ENCODE data around the gene BMPER. TPM values are rescaled to one million over a fixed set of nuclear protein-coding genes. Genes with fewer than 3 reads are reported as not detected.

The BMPER gene
- total RNA-seq, 1 donor from 2014 or later, result 5.2 TPM

DNA sequence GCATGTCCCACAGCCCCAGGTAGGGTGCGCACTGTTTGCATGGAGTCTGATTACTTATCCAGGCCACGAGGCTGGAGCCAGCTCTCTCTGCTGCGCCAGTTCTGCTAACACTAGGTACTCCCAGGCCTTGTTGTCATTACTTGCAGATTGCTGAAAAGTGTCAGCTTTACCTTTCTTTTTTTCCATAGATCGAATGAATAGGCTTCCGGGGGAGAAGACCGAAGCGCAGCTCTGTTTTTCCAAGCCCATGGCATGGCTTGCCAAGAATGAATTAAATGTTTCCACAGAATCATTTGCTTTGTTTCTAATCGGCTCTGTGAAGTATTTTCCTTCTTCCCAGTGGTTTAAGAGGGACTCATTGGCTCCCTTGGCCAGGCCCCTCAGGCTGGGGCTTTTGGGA, 285.8 kb downstream of the BMPER start:
- no peaks in the 10 kb centered on the region for H3K27me3 ChIP-seq
- no peak overlapping the region for H3K27ac ChIP-seq
- H3K4me3 ChIP-seq, result no peak overlapping the region
- H3K4me1 ChIP-seq, result no peaks in the 10 kb centered on the region
- no peak for TF ChIP-seq POLR2AphosphoS5 (IDR thresholded peaks at IDR 0.05; ENCODE audit: insufficient read depth in 1 of 2, low read depth in 1 of 2)
- TF ChIP-seq, protein P1, sequence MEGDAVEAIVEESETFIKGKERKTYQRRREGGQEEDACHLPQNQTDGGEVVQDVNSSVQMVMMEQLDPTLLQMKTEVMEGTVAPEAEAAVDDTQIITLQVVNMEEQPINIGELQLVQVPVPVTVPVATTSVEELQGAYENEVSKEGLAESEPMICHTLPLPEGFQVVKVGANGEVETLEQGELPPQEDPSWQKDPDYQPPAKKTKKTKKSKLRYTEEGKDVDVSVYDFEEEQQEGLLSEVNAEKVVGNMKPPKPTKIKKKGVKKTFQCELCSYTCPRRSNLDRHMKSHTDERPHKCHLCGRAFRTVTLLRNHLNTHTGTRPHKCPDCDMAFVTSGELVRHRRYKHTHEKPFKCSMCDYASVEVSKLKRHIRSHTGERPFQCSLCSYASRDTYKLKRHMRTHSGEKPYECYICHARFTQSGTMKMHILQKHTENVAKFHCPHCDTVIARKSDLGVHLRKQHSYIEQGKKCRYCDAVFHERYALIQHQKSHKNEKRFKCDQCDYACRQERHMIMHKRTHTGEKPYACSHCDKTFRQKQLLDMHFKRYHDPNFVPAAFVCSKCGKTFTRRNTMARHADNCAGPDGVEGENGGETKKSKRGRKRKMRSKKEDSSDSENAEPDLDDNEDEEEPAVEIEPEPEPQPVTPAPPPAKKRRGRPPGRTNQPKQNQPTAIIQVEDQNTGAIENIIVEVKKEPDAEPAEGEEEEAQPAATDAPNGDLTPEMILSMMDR (IDR thresholded peaks at IDR 0.05), result no peak
- no peak for TF ChIP-seq POLR2A (IDR thresholded peaks at IDR 0.05)
- no peak for DNase-seq (ENCODE audit: extremely low spot score in 2 of 2)
- no peaks in the 10 kb centered on the region for H3K9me3 ChIP-seq
- intact Hi-C loops (cut with DNase I), result no loop called here
- no peaks in the 10 kb centered on the region for H3K36me3 ChIP-seq

DNA sequence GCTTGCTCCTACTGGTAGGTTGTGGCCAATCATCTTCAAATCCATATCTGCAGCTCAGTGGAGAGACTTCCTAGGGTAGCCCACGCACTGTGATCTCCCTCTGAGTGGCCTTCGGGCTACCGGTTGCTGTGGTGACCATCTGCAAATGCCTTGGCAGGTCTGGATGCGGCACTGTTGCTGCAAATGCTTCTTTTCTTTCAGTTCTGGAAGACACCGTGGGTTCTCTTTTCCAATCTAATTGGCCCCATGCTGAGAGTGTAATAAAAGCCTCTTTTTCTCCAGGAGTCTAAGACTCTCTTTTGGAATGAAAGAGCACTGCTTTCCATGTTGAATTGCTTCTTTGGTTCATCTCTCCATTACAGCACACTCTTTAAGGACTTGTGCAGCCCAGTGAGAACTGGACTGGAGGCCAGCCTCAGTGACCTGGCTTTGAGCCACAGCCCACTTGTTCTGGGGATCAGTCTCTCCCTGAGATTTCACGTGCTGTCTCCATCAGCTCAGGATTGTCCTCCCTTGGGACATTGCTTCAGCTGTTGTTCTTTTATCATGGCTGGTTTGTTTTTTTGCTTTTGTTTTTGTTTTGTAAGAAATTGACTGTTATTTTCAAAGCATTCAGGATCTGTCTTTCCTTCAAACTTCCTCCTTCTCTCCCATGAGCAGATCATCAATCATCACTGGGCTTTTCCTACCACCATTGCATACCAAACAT, 286.6 kb downstream of the BMPER start:
- no peak overlapping the region for H3K4me3 ChIP-seq
- no peaks in the 10 kb centered on the region for H3K27me3 ChIP-seq
- DNase-seq (ENCODE audit: extremely low spot score in 2 of 2), result no peak
- H3K9me3 ChIP-seq, result no peaks in the 10 kb centered on the region
- TF ChIP-seq, protein P1 (IDR thresholded peaks at IDR 0.05), result no peak
- TF ChIP-seq POLR2A (IDR thresholded peaks at IDR 0.05), result no peak
- TF ChIP-seq POLR2AphosphoS5 (IDR thresholded peaks at IDR 0.05; ENCODE audit: insufficient read depth in 1 of 2, low read depth in 1 of 2), result no peak
- H3K36me3 ChIP-seq, result no peaks in the 10 kb centered on the region
- intact Hi-C loops (cut with DNase I), result no loop called here
- no peak overlapping the region for H3K27ac ChIP-seq
- H3K4me1 ChIP-seq, result no peaks in the 10 kb centered on the region

DNA sequence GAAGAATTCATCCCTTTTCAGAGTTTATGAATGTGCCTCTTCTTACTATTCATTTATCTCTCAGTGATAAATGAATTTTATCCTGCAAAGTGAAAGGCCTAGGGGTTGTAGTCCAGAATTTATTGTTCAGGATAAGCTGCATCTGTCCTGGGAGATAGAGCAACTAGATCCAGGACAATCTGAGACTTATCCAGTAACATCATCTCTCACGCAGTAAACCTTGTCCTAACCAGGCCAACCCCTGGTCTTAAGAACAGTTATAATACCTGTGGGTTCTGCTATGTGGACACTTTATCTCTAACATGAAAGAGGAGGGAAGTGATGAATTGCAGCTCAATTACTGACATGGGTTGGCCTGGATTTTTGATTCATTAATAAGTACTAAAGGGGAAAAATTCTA, 287.6 kb downstream of the BMPER start:
- Histone ChIP-seq H3K36me3 (no peaks in the 10 kb centered on the region), H3K27ac (no peak overlapping the region), H3K9me3 (no peaks in the 10 kb centered on the region), H3K27me3 (no peaks in the 10 kb centered on the region), H3K4me3 (no peak overlapping the region), H3K4me1 (no peaks in the 10 kb centered on the region)
- no peak for DNase-seq (ENCODE audit: extremely low spot score in 2 of 2)
- TF ChIP-seq, protein P1 (IDR thresholded peaks at IDR 0.05), result no peak
- TF ChIP-seq POLR2A (IDR thresholded peaks at IDR 0.05) (no peak), POLR2AphosphoS5 (IDR thresholded peaks at IDR 0.05; ENCODE audit: insufficient read depth in 1 of 2, low read depth in 1 of 2) (no peak)
- intact Hi-C loops (cut with DNase I), result no loop called here

DNA sequence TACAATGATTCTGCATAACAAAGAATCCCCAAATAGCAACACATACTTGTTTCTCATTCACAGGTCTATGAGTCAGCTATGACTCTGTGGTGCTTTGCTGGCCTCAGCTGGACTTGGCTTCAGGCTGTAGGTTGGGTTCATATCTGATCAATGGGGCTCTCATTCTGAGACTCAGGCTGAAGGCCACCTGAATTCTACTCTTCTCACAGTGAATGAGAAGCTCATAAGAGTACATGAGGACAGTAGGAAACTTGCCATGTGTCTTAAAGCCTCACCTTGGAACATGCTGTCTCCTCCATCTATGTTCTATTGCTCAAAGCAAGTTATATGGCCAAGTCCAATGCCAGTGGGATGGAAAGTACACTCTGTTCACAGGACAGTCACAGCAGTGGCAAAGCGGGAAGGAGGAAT, 292.9 kb downstream of the BMPER start:
- no peak overlapping the region for H3K27ac ChIP-seq
- DNase-seq (ENCODE audit: extremely low spot score in 2 of 2), result no peak
- H3K4me3 ChIP-seq, result no peak overlapping the region
- no peaks in the 10 kb centered on the region for H3K27me3 ChIP-seq
- no peaks in the 10 kb centered on the region for H3K36me3 ChIP-seq
- no peak for TF ChIP-seq POLR2AphosphoS5 (IDR thresholded peaks at IDR 0.05; ENCODE audit: insufficient read depth in 1 of 2, low read depth in 1 of 2)
- no peak for TF ChIP-seq POLR2A (IDR thresholded peaks at IDR 0.05)
- TF ChIP-seq, protein P1 (IDR thresholded peaks at IDR 0.05), result no peak
- H3K9me3 ChIP-seq, result no peaks in the 10 kb centered on the region
- no peaks in the 10 kb centered on the region for H3K4me1 ChIP-seq
- intact Hi-C loops (cut with DNase I), result no loop called here

Measured in vagina (tissue), 2 donors.